IPS-18c (cell line): ENCODE results near the gene NCK2.

Experiments
- H3K4me3 ChIP-seq: 2 replicates; pipeline ENCODE4 v1.7.0; 2013; ENCODE audit warnings: low read depth, mild to moderate bottlenecking, low read length, moderate library complexity; ENCODE audit not compliant: insufficient read depth
- H3K9me3 ChIP-seq: one replicate; pipeline ENCODE4 v1.6.1; 2013; ENCODE audit warnings: mild to moderate bottlenecking, low read length, moderate library complexity; ENCODE audit not compliant: control insufficient read depth, insufficient read depth

The NCK2 gene

GRCh38 chr2:105840933-105841332, 96.2 kb downstream of the NCK2 start:
- H3K9me3 ChIP-seq, result no peaks in the 10 kb centered on the region
- H3K4me3 ChIP-seq, result no peak overlapping the region

GRCh38 chr2:105841551-105841950, 96.8 kb downstream of the NCK2 start:
- no peak overlapping the region for H3K4me3 ChIP-seq

DNA sequence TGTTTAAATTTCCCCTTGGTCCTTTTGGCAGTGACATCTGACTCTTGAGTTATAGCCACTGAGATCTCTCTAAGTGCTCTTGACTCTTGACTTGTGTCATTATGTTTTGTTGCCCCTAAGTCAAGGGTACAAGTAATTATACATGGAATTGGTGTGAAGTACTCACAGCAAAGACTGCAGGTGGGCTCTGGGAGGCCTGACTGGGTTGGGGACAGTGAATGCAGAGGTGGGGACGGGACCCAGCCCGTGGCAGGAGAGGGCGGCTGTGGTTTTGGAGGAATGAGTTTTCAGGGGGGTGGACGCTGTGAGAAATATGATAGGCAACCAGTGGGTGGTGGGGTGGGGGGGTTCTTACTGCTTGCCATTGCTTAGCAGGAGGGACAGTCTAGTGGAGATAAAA, 97.8 kb downstream of the NCK2 start:
- Histone ChIP-seq H3K9me3 (no peaks in the 10 kb centered on the region), H3K4me3 (no peak overlapping the region)

More at GRCh38 chr2:105841551-105841950, 96.8 kb downstream of the NCK2 start:
- no peaks in the 10 kb centered on the region for H3K9me3 ChIP-seq

DNA sequence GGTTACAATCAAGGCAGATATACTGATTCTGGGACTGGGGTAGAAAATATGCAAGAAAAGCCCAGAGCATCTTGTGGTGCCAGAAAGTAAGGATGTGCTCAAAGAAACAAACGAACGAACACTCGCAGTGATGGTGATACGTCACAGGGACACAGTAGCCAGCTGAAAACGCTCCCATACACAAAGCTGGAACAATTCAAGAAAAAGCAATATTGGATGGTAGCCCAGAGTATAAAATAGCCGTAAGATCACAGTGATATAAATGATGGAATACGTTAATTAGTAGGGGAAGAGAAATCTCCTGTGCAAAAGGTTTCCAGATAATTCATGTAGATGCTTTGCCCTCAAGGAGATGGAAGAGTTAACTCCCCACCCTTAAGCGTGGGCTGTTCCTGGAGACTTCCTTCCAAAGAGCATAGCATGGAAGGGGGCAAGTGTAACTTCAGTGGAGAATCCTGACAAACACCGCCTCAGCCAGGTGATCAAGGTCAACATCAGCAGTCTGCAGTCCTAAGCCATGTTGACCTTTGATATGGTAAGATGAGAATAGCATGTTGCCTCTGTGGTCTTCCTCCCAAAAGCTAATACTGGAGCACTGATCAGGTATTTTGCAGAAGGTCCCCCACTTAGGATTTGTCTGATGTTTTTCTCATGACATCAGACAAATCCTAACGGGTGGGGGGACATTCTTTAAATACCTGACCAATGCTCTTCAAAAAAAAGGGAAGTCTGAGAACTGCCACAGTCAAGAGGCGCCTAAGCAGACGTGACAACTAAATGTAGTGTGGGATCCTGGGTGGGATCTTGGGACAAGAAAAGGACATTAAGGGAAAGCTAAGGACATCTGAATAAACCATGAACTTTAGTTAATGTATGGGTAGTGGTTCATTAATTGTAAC, 99.0 kb downstream of the NCK2 start:
- H3K4me3 ChIP-seq, result no peak overlapping the region
- no peaks in the 10 kb centered on the region for H3K9me3 ChIP-seq

GRCh38 chr2:105845976-105846375, 101.3 kb downstream of the NCK2 start:
- Histone ChIP-seq H3K9me3 (no peaks in the 10 kb centered on the region), H3K4me3 (no peak overlapping the region)

DNA sequence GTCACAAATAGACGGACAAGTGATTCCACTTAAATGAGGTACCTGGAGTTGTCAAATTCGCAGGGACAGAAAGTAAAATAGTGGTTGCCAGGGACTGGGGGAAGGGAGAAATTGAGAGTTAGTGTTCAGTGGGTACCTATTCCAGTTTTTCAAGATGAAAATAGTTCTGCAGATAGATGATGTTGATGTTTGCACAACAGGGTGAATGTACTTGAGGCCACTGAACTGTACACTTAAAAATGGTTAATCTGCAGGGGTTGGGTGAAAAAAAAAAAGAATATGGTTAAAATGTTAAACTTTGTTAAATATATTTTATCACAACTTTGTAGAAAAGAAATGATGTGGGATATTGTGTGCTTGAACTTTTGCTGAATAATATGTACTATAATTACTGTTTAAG, 102.3 kb downstream of the NCK2 start:
- H3K4me3 ChIP-seq, result no peak overlapping the region
- no peaks in the 10 kb centered on the region for H3K9me3 ChIP-seq

GRCh38 chr2:105848367-105848766, 103.7 kb downstream of the NCK2 start:
- H3K4me3 ChIP-seq, result no peak overlapping the region
- H3K9me3 ChIP-seq, result no peaks in the 10 kb centered on the region

DNA sequence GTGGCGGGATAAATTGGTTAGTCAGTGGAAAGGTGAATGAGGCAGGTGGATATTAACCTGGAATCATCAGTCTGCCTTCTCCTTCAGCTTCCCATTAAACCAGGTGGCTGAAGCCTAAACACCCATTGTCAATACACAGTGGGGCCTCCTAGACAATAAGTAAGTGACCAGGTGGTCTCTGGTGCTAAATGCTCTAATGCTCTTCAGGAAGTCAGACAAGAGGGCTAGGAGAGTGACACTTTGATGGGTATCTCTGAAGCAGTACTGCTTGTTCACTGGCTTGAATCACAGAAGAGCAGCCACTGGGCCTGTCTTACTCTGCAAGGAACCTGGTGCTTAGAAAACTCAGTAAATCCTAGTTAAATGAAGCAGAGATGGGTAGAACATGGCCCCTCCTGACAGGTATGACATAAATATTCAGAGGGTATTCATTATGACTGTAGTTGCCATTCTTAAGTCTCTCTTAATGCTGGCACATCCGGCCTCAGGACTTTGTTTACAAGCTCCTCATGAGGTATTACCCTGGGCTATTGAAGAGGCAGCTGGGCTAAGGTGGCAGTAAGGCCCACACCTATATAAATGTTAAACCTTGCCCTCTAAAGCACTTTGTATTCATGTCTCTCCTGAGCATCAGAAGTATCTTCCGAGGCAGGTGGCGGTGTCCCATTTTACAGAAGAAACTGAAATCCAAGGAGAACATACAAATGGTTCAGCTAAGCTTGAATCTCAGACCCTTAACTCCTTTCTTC, 104.9 kb downstream of the NCK2 start:
- Histone ChIP-seq H3K4me3 (no peak overlapping the region), H3K9me3 (no peaks in the 10 kb centered on the region)

GRCh38 chr2:105852066-105852465, 107.4 kb downstream of the NCK2 start:
- no peaks in the 10 kb centered on the region for H3K9me3 ChIP-seq
- no peak overlapping the region for H3K4me3 ChIP-seq

- Histone ChIP-seq H3K4me3 (no peak overlapping the region), H3K9me3 (no peaks in the 10 kb centered on the region)
Measured at GRCh38 chr2:105853354-105854088, 108.8 kb downstream of the NCK2 start.

GRCh38 chr2:105854972-105855371, 110.3 kb downstream of the NCK2 start:
- Histone ChIP-seq H3K9me3 (peaks cover 2% of the 10 kb centered on the region), H3K4me3 (no peak overlapping the region)

GRCh38 chr2:105856581-105856980, 111.9 kb downstream of the NCK2 start:
- H3K9me3 ChIP-seq, result peaks cover 2% of the 10 kb centered on the region
- H3K4me3 ChIP-seq, result no peak overlapping the region

- Histone ChIP-seq H3K4me3 (no peak overlapping the region), H3K9me3 (peaks cover 2% of the 10 kb centered on the region)
Measured at GRCh38 chr2:105857076-105857740, 112.5 kb downstream of the NCK2 start.

DNA sequence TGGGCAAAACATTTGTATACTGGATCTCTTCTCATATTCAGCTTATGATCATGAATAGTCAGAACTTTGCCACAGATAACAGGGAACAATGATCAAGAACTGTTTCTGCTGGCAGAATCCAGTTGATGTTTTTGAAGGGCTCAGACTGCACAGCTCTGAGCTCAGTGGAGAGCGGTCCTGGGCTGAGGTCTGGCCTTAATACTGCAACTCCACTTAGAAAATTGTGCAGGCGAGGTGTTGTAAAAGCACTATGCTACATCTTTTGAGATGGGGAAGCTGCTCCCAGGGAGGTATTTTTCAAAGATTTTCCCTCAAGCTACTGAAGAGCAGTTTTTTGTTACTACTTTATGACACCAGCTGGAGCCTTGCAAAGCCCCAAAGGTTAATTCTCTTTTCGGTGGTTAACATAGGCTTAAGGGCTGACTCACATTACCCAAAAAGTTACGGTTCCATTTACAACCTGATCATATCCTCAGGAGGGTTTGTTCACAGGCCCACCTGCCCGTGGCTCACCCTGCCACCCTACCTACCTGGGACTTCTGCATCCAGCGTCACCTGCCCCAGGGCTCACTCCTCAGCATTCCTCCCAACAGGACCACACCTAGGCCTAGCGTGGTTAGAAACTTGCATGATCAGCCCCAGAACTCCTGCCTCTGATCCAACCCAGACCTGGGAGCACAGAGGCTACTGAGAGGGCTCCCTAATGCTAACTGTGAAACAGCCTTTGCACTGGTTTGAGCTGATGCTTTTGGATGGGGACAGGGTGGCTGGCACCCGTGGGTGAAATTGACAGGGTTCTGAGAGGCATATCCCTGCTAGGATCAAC, 114.4 kb downstream of the NCK2 start:
- no peak overlapping the region for H3K4me3 ChIP-seq
- peaks cover 2% of the 10 kb centered on the region for H3K9me3 ChIP-seq

- H3K4me3 ChIP-seq, result no peak overlapping the region
- peaks cover 2% of the 10 kb centered on the region for H3K9me3 ChIP-seq
Measured at GRCh38 chr2:105859694-105859951, 114.9 kb downstream of the NCK2 start.

DNA sequence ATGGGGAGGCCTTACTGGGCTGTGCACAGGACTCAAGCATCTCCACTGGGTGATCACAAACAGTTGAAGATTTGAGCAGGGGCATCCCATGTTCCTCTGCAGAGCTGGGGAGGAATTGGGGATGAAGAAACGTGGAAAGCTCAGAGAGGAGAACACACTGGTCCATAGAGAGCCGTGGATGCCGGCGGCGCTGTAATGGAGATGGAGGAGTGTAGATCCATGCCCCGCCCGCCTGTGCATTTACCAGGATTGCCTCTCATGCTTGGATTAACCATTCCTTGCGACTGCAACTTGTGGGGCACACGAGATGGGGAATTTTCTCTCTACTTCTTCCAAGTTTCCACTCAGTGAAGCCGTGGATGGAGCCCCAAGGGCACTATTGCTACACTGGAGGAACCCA, 115.9 kb downstream of the NCK2 start:
- Histone ChIP-seq H3K9me3 (peaks cover 2% of the 10 kb centered on the region), H3K4me3 (no peak overlapping the region)

- H3K4me3 ChIP-seq, result no peak overlapping the region
- peaks cover 2% of the 10 kb centered on the region for H3K9me3 ChIP-seq
Measured at GRCh38 chr2:105861200-105861599, 116.5 kb downstream of the NCK2 start.
